Fibroblast of mammary gland (primary cell): ENCODE measurements around the gene COX18.

Experiments
- DNase-seq: peaks from one replicate; pipeline ENCODE4 v3.0.0-alpha.2; 2010; ENCODE audit warnings: low read depth
- H3K4me3 ChIP-seq: 2 replicates; pipeline ENCODE4 v1.5.1; 2011; ENCODE audit warnings: low read depth, mild to moderate bottlenecking, low read length, moderate library complexity; ENCODE audit not compliant: control insufficient read depth
- CTCF ChIP-seq: conservative IDR thresholded peaks from 2 replicates; pipeline ENCODE4 v1.5.1; 2011; ENCODE audit warnings: low read depth, low read length, inconsistent platforms; ENCODE audit not compliant: control insufficient read depth, insufficient read depth

The COX18 gene

GRCh38 chr4:73098016-73098415 lies 28.5 kb upstream of the COX18 start:
- no peak for DNase-seq
- no peak overlapping the region for H3K4me3 ChIP-seq
- no peak for TF ChIP-seq CTCF

- no peak for DNase-seq
- H3K4me3 ChIP-seq, result no peak overlapping the region
- TF ChIP-seq CTCF, result no peak
Observed at GRCh38 chr4:73092868-73093267, 23.4 kb upstream of the COX18 start.

- TF ChIP-seq CTCF, result no peak
- H3K4me3 ChIP-seq, result no peak overlapping the region
- DNase-seq, result no peak
Observed at GRCh38 chr4:73090738-73091137, 21.2 kb upstream of the COX18 start.

GRCh38 chr4:73087871-73088270 lies 18.4 kb upstream of the COX18 start:
- H3K4me3 ChIP-seq, result no peak overlapping the region
- no peak for TF ChIP-seq CTCF
- no peak for DNase-seq

- H3K4me3 ChIP-seq, result no peak overlapping the region
- TF ChIP-seq CTCF, result no peak
- no peak for DNase-seq
Observed at GRCh38 chr4:73086095-73086868, 16.8 kb upstream of the COX18 start.

GRCh38 chr4:73080789-73081188 lies 11.3 kb upstream of the COX18 start:
- peak; percentile 16 for DNase-seq
- TF ChIP-seq CTCF, result no peak
- H3K4me3 ChIP-seq, result no peak overlapping the region
